Measurements from ENCODE around the gene SERINC2.

The SERINC2 gene

GRCh38 chr1:31412732-31413404, at the start of gene SERINC2:
SERINC2 (plus strand) TSS chr1:31413213; CDS start chr1:31413266, 53 bp downstream.
- peak; percentile 56 for DNase-seq

GRCh38 chr1:31364561-31365250, 48.3 kb upstream of the SERINC2 start:
- no peak for DNase-seq

- DNase-seq, result no peak
These were observed 46.2 kb upstream of the SERINC2 start for GRCh38 chr1:31366796-31367195.

GRCh38 chr1:31368611-31369107, 44.4 kb upstream of the SERINC2 start:
- DNase-seq, result no peak

GRCh38 chr1:31370021-31370420, 43.0 kb upstream of the SERINC2 start:
- no peak for DNase-seq

GRCh38 chr1:31370565-31370964, 42.4 kb upstream of the SERINC2 start:
- DNase-seq, result no peak

GRCh38 chr1:31371121-31371959, 41.7 kb upstream of the SERINC2 start:
- DNase-seq, result no peak

- DNase-seq, result no peak
These were observed 41.0 kb upstream of the SERINC2 start for GRCh38 chr1:31372051-31372450.

GRCh38 chr1:31372751-31373055, 40.3 kb upstream of the SERINC2 start:
- DNase-seq, result no peak

- DNase-seq, result peak; percentile 78
These were observed 39.7 kb upstream of the SERINC2 start, which contains the start of gene FABP3 for GRCh38 chr1:31373056-31373896. FABP3 (minus strand) TSS chr1:31373076; CDS start chr1:31373014, 62 bp downstream.

GRCh38 chr1:31373897-31374486, 39.0 kb upstream of the SERINC2 start:
- no peak for DNase-seq

GRCh38 chr1:31374511-31375196, 38.4 kb upstream of the SERINC2 start:
- DNase-seq, result no peak

- peak; percentile 99 for DNase-seq
These were observed 36.5 kb upstream of the SERINC2 start for GRCh38 chr1:31376375-31377134.

GRCh38 chr1:31377364-31377863, 35.6 kb upstream of the SERINC2 start:
- DNase-seq, result no peak

- DNase-seq, result no peak
These were observed 35.0 kb upstream of the SERINC2 start for GRCh38 chr1:31378001-31378400.

GRCh38 chr1:31380181-31380580, 32.8 kb upstream of the SERINC2 start:
- DNase-seq, result no peak

- no peak for DNase-seq
These were observed 31.4 kb upstream of the SERINC2 start for GRCh38 chr1:31381394-31382294.

GRCh38 chr1:31382379-31382989, 30.5 kb upstream of the SERINC2 start:
- DNase-seq, result peak; percentile 52

- DNase-seq, result peak; percentile 67
These were observed 29.0 kb upstream of the SERINC2 start for GRCh38 chr1:31383967-31384366.
